HepG2 (cell line): ENCODE measurements around the gene OR2W3.

Source experiments
- CTCF ChIP-seq: sonication (generic); formaldehyde crosslinking; IDR thresholded peaks from 2 replicates; pipeline ENCODE4 v1.5.0; 2020; ENCODE audit warnings: mild to moderate bottlenecking, missing genetic modification reagents, moderate library complexity
- ZNF235 ChIP-seq: sonication (generic); formaldehyde crosslinking; IDR thresholded peaks from 2 replicates; pipeline ENCODE4 v1.8.1; 2023; ENCODE audit warnings: mild to moderate bottlenecking, missing genetic modification reagents, borderline replicate concordance

- TF ChIP-seq CTCF (CRISPR knock-in tag) (no peak), ZNF235 (CRISPR knock-in tag) (no peak)
Measured at GRCh38 chr1:247845693-247846017, 49.7 kb upstream of the OR2W3 start.
